G401.6 (cell line): ENCODE measurements around the gene NR6A1.

ENCODE experiments used
- FAIRE-seq: peaks from 2 replicates; lab custom pipeline; 2012; peaks lifted over from hg19 to GRCh38; lab: Jason Lieb, UNC

NR6A1 gene

DNA sequence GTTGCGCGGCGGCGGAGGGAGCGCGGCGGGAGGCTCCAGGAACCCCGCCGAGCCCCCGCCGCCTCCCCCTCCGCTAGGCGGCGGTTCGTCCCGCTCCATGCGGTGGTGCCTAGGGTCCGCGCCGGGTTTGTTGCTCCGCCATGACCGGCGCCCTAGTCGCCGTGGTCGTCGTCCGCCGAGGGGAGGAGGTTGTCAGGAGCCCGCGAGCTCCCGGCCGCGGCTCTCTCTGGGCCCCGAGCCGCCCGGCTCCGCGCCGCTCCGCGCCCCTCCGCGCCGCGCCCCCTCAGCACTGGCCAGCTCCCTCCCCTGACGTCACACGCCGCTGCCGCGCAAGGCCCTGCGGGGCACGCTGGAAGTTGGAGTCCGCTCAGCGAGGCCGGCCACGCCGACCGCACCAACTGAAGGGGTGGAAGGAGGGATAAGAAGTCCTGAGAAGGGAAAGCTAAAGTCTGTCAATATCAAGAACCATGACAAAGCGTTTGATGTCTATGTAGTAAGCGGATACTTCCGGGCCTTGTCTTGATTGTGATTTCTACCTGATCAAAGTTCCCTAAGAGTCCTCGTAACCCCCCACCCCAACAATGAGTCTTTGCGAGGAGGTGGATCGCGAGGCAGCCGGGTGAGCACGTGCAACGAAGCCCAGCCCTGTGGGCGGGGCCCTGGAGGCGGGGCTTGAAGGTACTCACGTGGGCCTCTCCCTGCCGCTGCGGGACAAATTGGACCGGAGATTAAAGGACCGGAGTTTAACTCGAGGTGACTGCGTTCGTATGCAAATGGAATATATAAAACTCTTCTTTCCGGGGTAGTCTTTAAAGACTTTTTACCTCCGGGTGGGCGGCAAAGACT, at the start of gene NR6A1:
TSS of gene NR6A1 (minus strand) at position 291 of the 846 bp plus-strand sequence.
- FAIRE-seq, result peak; percentile 90

DNA sequence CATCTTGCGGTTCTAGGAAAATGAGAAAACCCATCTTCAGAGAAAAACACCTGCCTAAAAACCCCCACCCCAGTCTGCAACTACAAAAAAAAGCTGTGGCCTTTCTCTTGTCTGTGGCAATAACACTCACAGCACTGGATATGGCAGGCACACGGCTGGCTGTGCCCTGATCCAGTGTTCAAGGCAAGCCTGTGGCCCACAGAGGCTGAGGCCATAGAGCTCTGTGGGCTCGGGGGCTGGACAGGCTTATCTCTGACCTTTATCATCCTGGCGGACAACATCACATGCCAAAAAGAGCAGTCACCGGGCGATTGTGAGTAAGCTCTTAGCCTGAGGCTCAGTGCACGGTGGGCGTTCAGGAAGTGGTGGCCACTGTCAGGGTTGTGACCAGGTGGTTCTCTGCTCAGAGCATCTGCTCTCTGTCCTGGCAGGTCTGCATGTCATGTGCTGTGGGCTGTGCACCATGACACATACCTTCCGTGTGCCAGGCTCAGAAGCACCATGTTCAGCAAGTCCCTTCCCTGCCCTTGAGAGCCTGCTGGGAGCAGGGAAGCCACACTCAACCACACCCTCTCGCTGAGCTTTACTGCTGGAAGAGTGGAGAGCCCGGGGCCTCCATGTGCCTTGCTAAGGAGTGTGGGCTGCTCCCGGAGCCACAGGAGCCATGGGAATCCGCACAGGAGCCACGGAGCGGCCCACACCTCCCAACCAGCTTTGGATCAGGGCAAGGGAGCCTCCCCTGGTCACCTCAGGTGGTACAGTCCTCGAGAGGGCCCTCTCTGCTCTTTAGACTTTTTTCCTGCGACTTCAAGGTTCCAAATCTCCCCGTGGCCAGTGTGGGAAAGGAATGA, 47.5 kb upstream of the NR6A1 start:
- FAIRE-seq, result no peak

DNA sequence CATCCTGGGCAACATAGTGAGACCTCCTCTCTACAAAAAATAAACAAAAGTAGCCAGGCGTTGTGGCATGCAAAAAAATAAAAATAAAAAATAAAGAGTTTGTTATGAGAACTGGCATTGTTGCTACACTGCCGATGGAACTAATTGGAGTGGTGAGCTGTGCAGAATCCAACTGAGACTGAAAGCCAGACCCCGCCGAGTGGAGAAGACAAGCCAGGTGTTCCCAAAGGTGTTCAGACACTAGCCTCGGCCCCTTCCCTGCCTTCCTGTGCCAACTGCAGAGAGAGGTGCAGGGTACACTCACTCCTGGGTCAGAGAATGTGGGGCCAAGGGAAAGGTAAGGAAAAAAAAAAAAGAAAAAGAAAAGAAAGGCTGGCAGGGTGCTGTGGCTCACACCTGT, 44.5 kb upstream of the NR6A1 start:
- FAIRE-seq, result no peak

DNA sequence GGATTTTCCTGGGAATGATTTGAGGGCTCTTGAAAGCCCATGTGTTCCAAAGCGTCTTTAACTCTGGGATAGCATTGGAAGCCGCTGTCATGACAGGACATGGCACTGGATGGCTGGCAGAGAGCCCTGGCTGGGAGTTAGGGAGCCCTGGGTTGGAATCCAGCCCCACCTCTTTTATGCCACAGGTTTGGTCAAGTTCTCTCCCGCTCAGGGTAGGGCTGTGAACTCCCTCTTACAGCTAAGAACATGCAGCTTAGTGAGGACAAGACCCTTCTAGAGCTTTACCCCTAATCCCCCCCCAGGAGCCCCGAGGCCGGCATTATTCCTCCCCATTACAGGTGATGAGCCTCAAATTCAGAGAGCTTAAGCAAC, 43.0 kb upstream of the NR6A1 start:
- FAIRE-seq, result no peak

DNA sequence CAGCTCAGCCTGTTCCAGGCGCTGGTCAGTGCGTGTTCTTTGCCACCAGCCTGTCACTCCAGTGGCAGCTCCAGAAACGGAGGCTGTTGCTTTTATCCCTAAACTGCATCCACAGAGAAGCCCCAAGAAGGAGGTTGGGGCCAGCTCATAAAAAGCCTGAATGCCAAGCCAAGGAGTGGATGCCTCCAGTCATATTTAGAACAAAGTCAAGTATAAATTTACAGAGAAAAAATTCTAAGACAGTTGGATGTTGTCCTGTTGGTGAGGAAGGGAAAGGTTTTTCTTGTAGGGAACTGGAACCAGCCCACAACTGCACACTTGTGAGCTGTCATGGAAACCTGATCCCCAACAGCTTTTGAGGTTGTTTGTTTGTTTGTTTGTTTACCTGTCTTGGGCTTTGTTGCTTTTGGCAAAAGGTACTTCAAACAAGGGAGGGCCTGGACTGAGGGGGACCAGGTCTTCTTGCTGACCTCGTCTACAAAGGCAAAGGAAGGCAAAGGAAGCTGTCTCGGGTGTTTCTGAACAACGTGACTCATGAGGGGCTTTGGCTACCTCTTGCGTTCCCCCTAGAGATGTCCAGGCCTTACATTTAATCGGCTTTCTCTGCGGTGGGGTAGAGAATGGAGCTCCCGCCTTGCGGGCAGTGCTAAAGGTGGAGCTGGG, 42.5 kb upstream of the NR6A1 start:
- FAIRE-seq, result no peak

DNA sequence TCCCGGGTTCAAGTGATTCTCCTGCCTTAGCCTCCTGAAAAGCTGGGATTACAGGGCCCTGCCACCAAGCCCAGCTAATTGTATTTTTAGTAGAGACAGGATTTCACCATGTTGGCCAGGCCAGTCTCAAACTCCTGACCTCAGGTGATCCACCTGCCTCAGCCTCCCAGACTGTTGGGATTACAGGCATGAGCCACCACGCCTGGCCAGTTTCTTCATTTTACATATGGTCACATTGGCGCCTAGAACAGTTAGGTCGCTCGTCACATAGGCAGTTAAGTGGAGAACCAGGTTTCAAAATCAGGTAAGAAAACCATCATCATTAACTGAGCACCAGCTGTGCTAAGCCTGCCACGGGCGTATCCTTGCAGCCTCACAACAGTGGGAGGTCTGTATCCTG, 41.9 kb upstream of the NR6A1 start:
- no peak for FAIRE-seq

DNA sequence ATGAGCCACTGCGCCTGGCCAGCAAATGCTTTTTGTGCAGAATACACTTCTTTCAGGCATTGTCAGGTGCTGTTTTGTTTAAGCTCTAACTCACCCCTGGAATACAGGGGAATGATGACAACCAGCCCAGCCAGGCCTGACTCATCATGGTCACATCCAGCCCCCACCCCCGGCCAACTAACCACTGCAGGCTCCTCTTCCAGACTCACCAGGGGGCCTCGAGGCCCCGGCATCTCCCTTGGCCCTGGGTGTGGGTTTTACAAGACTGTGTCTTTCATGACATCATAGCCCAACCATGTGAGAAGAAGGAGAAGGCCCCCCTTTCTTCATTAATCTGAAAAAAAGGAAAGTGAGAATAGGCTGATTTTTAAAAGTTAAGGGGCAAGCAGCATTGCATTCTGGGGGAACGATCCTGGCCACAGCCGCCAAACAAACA, 41.3 kb upstream of the NR6A1 start:
- FAIRE-seq, result peak; percentile 86

DNA sequence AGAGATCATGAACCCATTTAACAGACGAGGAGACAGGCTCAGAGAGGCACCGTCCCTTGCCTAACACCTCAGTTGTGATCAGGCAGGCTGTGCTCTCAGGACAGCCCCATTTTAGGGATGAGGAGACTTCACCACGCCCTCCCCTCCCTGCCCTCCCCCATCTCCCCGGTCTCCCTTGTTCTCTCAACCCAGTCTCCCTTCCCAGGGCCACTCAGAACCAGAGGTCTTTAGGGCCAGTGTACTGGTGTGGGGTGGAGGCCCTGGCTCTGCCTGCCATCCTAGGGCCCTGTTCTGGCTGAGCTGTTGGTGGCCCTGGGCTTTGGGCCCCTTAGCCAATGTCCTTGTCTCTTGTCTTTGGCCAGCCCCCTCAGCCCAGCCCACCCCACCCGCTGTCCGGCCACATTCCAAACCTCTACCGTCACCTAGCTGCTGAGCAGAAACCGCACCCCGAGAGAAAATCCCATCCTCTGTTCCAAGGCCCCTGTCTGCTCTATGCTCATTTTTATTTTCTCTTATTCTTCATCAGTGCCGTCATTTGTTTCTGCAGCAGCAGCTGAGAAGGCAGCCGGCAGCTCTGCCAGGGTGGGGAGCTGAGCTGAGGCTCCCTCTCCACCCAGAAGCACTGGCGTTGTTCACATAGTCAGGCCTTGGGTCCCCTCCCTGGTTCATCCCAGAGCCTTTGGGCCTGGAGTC, 39.7 kb upstream of the NR6A1 start:
- peak; percentile 27 for FAIRE-seq

DNA sequence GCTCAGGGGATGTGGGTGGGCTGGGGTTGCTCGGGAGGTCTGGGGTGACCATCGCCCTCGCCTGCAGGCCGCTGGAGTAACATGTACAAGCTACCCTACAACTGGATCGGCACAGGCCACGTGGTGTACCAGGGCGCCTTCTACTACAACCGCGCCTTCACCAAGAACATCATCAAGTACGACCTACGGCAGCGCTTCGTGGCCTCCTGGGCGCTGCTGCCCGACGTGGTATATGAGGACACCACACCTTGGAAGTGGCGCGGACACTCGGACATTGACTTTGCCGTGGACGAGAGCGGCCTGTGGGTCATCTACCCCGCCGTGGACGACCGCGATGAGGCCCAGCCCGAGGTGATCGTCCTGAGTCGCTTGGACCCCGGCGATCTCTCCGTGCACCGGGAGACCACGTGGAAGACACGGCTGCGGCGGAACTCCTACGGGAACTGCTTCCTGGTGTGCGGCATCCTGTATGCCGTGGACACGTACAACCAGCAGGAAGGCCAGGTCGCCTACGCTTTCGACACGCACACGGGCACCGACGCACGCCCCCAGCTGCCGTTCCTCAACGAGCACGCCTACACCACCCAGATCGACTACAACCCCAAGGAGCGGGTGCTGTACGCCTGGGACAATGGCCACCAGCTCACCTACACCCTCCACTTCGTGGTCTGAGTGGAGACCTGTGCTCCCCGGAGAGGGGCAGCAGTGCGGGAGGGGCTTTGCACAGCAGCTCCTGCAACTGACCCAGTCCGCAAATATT, 38.8 kb upstream of the NR6A1 start:
- no peak for FAIRE-seq

DNA sequence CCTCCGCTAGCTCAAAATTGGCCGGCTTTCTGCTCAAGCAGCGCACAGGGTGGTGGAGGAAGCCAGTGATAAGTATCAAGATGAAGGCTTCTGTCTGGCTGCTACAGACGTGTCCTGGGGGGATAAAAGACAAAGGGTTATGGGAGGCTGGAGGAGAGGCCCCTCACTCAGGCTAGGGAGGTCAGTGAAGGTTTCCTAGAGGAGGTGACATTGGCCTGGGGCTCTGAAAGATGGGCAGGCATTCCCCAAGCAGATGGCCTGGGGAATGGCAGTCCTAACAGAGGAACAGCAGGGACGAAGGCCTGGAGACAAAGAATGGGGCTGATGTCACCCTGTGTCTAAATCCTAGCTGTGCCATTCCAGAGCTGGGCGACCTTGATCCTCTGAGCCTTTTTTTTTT, 38.1 kb upstream of the NR6A1 start:
- no peak for FAIRE-seq

DNA sequence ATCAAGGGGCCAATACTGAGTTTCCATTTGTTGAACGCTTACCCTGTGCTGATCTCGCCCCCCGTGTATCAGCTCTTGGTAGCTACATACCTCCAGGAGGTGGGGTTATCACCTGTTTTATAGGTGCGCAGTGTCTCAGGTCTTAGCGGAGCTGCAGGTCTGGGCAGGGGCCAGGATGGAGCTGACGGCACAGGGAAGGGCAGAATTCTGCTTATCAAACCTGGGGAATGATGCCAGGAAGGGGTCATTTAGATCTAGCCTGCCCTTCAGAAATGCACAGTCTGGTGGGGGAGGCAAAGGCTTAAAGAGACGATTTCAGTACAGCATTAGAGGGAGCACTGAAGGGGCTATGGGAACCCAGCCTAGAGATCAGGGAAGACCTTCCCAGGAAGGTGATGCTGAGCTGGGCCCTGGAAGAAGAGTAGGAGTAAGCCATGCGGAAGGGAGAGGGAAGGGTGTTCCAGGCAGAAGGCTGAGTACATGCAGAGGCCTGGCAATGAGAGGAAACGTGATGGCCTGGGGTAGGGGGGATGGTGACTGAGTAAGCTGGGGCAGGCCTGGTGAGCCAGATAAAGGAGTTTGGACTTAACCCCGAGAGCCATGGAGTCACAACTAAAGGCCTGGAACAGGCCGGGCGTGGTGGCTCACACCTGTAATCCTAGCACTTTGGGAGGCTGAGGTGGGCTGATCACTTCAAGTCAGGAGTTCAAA, 37.3 kb upstream of the NR6A1 start:
- no peak for FAIRE-seq

DNA sequence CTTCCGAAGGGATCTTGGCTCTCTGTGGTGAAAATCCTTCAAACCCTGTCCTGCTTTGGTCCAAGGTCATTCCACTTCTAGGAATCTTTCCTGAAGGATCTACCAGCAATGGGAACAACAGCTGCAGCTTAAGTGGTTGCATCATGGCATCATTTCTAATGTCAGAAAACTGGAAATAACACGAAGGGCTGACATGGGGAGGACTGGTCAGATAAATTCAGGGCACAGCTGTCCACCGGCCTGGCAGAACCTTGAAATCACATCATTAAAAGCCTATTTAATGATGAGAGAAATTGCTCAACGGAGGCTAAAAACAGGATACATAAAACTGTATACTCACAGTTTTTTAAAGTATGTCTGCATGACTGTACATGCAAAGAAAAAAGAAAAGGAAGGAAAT, 34.1 kb upstream of the NR6A1 start:
- FAIRE-seq, result no peak

DNA sequence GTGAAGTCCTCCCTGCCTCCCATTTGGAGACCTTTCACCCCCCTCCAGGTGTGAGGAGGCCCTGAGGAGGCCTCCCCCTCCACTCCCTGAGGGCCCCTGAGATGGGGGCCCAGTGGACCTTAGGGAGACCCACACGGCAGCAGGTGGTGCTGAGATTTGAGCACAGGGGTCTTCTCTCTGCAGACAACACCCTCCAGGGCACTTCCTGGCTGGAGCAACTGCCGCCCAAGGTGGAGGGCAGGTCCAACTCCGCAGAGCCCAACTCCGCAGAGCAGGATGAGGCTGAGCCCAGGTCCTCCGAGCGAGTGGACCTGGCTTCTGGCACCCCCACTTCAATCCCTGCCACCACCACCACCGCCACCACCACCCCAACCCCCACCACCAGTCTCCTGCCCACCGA, 32.8 kb upstream of the NR6A1 start:
- FAIRE-seq, result no peak

DNA sequence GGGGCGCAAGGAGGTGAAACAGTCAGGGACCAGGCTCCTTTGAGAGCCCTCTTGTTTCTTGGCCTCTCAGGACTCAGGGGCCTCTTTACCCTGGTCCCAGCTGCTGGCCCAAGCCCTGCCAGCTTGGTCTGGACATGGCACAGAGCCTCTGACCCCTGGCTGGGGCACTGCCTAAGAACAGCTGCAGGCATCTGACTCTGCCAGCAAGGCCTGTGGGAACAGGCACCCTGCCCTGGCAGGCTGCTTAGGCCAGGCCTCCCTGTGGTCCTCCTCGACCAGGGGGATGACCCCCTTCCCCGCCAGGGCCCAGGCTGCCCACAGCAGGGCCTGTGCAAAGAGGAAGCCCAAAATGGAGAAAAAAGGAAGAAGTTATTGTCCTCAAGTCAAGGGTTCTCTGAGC, 31.3 kb upstream of the NR6A1 start:
- FAIRE-seq, result no peak

DNA sequence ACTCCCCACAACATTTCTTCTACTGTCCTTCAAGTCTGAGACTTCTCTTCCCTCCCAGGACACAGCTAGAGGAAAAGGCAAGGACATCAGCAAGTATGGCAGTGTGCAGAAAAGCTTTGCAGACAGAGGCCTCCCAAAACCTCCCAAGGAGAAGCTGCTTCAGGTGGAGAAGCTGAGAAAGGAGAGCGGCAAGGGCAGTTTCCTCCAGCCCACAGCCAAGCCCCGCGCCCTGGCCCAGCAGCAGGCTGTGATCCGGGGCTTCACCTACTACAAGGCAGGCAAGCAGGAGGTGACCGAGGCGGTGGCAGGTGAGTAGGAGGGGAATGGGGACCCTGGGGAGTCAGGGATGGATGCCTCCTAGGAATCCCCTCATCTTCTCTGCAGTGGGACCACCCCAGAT, 30.2 kb upstream of the NR6A1 start:
- no peak for FAIRE-seq

DNA sequence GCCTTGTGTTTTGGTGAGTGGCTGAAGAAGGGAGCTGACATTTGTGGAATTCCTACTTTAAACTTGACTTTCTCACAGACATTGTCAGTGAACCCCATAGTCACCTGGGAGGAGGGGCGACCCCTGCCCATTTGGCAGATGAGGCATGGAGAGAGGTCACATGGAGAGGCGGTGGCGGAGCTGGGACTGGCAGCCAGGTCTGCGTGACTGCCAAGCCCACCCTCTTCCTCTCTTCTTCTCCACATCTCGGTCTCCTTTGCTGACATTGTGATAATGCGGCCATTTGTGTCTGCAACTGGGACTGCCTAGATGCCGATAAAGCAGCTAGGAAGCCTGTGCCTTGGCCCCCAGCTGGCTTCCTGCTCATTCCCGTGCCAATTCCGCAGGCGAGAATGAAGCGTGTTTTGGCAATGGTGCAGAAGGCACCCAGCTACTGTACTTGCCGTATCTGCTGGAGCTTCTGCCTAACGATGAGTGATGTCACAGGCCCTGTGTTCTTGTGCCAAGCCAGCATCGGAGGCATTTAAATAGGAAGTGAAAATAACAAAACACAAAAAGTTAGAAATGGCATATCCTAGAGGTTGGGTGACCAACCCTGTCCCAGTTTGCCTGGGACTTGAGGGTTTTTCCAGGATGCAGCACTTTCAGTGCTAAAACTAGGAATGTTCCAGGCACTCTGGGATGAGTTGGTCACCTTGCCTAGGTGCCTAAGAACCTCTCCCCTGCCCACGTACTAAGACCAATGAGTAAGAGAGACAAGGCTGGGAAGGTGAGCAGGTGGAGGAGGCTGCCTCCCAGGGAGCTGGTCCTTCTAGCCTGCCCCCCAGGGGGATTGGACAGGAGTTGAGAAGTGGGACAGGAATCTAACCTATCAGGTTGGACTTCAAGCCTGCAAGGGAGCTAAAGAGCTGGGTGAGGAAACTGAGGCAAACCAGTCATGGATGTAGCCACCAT, 29.5 kb upstream of the NR6A1 start:
- no peak for FAIRE-seq

DNA sequence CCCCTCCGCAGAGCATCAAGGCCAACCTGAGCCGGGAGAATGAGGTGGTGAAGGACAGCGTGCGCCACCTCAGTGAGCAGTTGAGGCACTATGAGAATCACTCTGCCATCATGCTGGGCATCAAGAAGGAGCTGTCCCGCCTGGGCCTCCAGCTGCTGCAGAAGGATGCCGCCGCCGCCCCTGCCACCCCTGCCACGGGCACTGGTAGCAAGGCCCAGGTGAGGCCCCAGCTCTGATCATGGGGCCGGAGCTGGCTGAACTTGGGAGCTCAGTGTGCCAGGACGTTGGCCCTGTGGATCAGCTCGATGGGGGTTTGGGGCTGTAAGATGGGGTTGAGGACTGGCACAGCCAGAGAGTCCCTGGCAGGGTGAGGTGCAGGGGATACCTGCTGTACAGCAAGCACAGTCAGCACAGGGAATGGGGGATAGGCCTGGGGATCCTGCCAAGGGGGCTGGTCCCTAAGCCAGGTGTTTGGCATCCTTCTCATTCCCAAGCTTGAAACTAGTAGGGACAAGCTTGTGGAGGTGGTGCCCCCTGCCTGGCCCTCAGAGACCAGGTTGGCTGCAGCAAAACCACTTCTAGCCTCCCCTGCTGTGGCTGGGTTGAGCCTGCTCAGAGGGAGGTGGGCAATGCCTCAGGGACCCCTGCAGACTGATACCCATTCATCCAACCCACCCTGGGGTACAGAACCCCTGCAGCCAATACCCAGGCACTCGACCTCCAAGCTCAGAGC, 28.3 kb upstream of the NR6A1 start:
- no peak for FAIRE-seq

DNA sequence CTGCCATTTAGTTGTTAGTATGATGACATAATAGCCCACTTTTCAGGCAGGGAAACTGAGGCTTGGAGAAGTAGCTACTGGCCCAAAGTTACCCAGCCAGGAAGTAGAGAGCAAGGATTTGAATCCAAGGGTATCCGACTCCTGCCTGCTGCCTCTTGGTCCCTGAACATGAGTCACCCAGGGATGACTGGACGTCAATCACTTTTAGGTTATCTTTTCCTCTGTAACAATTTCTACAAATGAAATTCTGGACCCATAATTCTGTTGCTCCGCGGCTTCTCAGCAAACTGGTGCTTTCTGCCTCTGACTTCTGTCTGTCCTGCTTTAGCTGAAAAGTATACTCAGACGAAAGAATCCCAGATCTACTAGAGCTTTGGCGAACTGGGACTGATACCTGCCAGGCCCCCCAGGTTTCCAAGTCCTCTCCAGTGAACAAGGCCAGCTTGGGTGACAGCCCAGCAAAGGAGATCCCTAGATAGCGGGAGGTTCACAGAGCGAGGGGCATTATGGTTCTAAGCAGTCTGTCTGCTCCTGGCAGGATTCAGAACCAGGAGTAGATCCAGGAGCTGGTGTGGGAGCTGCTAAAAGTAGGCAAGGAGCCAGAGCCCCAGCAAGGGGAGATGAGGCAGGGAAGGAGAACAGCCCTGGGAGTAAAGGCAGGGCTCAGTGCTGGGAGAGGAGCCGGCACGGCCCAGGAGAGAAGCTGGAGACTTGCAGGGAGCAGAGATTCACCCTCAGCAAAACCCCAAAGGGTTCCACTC, 26.4 kb upstream of the NR6A1 start:
- FAIRE-seq, result no peak
